Thymus (tissue), 11 donors: ENCODE measurements around the gene UPF1. TPM values are rescaled to one million over a fixed set of nuclear protein-coding genes. Genes with fewer than 3 reads are reported as not detected.

Experiments used
- DNase-seq, 9 donors: peaks; one replicate each; pipeline ENCODE4 v3.0.0-alpha.2; 2013; ENCODE audit warnings: low spot score in 9 of 9, low read depth in 6 of 9, missing footprints in 1 of 9
- H3K27ac ChIP-seq, 2 donors: one replicate each; pipeline ENCODE4 v1.5.1; 2013; ENCODE audit warnings: control low read depth in 1 of 2, low read depth in 1 of 2, low read length in 1 of 2, mild to moderate bottlenecking in 1 of 2, moderate library complexity in 1 of 2
- H3K27me3 ChIP-seq, 2 donors: one replicate each; pipeline ENCODE4 v1.5.1; 2013; ENCODE audit warnings: low read length in 1 of 2; ENCODE audit not compliant: control insufficient read depth in 2 of 2, insufficient read depth in 1 of 2
- H3K36me3 ChIP-seq, 2 donors: one replicate each; pipeline ENCODE4 v1.5.1; 2013; ENCODE audit warnings: low read length in 1 of 2, mild to moderate bottlenecking in 1 of 2, moderate library complexity in 1 of 2; ENCODE audit not compliant: control insufficient read depth in 2 of 2, insufficient read depth in 2 of 2
- H3K4me1 ChIP-seq, 2 donors: one replicate each; pipeline ENCODE4 v1.5.1; 2013; ENCODE audit warnings: low read length in 2 of 2; ENCODE audit not compliant: control insufficient read depth in 2 of 2, insufficient read depth in 2 of 2
- H3K4me3 ChIP-seq, 2 donors: one replicate each; pipeline ENCODE4 v1.5.1; 2013; ENCODE audit warnings: low read length in 2 of 2, control low read depth in 1 of 2, mild to moderate bottlenecking in 1 of 2
- H3K9me3 ChIP-seq, 2 donors: one replicate each; pipeline ENCODE4 v1.5.1; 2013; ENCODE audit warnings: low read length in 1 of 2, mild to moderate bottlenecking in 1 of 2; ENCODE audit not compliant: control insufficient read depth in 2 of 2, insufficient read depth in 1 of 2
- WGBS: extraction: QIAGEN DNeasy Blood & Tissue Kit; methylation state at CpG from one replicate; pipeline ENCODE4 v1.1.7; 2013; 5-methylcytosine and 5-hydroxymethylcytosine counted together
- polyA plus RNA-seq: library from polyadenylated mRNA; stranded (reverse); fragments of 200-250 nt; gene quantifications from one replicate; pipeline ENCODE4 v1.2.3, GENCODE V29; 2013
- total RNA-seq: library from RNA; stranded (reverse); fragments of 120-200 nt; gene quantifications from one replicate; pipeline ENCODE4 v1.2.4, GENCODE V29; 2013
- donor health status: healthy.

Gene UPF1
- total and polyA plus RNA-seq, 2 donors: 25.4 to 61.0 TPM

DNA sequence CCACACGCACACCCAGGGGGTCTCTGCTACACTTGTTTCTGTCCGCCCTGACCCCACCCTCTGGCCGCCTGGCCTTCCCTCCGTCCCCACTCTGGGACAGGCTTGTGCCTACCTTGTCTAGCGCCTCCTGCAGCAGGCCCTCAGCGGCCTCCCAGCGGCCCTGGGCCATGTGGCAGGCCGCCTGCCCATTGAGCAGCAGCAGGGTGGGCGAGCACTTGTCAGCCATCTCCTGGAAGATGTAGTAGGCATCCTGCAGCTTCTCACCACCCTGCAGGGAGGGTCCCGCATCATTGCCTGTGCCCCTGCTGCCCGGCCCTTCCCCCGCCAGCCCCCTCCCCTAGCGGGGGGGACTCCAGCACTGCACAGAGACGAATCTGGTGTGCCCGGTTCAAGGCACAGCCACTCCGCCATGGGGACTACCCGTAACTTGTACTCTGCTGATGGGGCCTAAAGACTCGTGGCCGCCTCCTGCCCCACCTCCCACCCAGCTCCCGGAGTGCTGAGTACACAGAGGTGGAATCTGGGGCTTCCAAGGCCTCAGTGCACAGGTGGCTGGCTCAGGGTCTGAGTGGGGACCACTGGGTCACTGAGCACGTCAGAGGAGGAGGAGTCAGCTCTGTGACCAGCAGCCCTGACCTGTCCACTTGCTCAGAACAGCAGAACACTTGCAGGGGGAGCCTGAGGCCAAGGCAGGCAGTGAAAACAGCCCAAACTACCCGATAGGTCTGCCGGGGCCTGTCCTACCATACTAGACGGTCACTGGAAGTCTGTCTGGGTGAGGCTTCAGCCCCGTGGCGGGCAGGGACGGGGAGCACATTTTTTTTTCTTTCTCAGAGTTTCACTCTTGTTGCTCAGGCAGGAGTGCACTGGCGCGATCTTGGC lies 71.6 kb downstream of the UPF1 start:
- DNase-seq: no peak
- Histone ChIP-seq H3K27me3 (no peaks in the 10 kb centered on the region), H3K9me3 (no peaks in the 10 kb centered on the region), H3K36me3 (peaks cover 74 to 80% of the 10 kb centered on the region in 2 donors), H3K4me3 (no peak overlapping the region), H3K27ac (no peak overlapping the region), H3K4me1 (peaks cover 0 to 10% of the 10 kb centered on the region in 2 donors)
- 95% methylated on average over 29 of the region's 29 CpGs for WGBS

DNA sequence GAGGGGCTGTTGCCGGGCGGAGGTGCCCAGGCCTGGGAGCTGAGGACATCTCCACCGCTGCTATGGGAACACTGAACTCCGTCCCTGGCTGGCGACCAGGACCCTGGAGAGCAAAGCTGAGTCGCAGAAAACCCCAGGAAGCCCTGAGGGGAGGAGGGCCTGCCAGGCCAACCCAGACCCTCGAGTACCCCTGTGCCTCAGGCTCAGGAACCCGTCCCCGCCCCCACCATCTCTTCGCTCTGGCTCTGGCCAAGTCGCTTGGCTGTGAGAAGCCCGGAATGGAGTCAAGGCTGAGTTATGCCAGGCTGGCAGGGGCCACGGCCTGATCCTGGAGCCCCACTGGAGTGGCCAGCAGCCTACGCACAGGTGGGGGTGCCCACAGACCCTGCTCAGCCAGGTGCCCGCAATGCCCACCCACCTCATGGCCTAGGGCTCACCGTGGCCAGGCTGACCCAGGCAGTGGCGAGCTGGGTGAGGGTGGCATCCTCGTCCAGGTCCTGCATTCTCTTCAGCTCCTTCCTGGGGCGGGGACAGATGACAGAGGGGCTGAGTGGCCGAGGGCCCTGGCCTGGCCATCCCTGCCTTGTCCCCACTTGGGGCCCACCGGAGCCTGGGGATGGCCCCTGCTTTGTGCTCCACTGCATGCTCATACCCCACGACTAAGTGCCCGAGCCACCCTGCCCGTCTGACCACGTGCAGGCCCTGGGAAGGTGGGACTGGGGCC lies 72.7 kb downstream of the UPF1 start:
- Histone ChIP-seq H3K4me1 (peaks cover 0 to 10% of the 10 kb centered on the region in 2 donors), H3K4me3 (no peak overlapping the region), H3K36me3 (peaks cover 76 to 78% of the 10 kb centered on the region in 2 donors), H3K9me3 (no peaks in the 10 kb centered on the region), H3K27ac (no peak overlapping the region), H3K27me3 (no peaks in the 10 kb centered on the region)
- DNase-seq: no peak
- 97% methylated on average over 25 of the region's 25 CpGs for WGBS

DNA sequence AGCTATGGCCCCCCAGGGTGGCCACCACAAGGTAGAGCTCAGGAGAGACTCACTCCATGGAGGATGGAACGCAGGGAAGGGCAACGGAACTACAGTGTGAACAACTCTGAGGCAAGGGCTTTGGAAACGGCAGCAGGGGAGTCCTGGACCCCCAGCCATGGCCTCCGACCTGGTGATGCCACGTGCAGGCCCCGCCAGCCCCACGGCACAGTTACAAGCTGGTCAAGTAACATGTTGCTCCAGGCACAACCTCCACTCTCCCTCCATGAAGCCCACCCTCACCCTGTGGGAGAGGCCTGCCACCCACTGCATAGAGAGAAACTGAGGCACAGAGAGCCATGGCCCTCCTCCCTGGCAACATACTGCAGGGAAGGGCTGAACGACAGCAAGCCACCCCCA lies 73.3 kb downstream of the UPF1 start:
- Histone ChIP-seq H3K27ac (no peak overlapping the region), H3K36me3 (peaks cover 76 to 77% of the 10 kb centered on the region in 2 donors), H3K9me3 (no peaks in the 10 kb centered on the region), H3K27me3 (no peaks in the 10 kb centered on the region), H3K4me1 (peaks cover 0 to 10% of the 10 kb centered on the region in 2 donors), H3K4me3 (no peak overlapping the region)
- 97% methylated on average over 8 of the region's 8 CpGs for WGBS
- DNase-seq: no peak

DNA sequence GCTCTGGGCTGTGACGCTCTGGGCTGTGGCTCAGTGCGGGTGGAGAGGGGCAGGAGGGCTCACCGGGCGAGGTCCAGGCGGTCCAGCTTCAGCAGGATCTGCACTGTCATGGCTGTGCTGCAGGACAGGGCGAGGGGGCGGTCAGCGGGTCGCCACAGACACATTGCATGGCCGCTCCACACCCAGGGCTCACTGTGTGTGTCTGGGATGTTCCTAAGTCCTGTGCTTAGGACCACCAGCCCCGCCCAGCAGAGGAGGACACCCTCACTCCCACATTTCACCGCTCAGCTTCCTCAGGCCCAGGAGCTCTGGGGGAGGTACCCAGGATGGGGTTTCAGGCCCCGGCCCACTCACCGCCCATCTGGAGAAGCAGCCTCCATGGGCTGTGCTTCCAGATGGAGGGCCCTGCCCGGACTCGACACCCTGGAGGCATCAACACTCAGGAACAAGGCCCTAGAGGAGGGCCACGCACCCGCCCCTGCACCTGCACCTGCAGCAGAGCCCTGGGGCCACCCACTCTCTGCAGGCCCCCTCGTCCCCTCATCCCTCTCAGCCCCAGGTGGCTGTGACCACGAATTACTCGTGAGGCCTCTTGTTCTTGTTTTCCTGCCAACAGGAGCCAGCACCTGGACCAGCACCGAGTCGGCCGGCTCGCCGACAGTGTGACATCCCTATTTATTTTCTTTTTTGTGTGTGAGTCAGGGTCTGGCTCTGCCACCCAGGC lies 73.9 kb downstream of the UPF1 start:
- Histone ChIP-seq H3K27me3 (no peaks in the 10 kb centered on the region), H3K4me3 (no peak overlapping the region), H3K36me3 (peaks cover 74 to 75% of the 10 kb centered on the region in 2 donors), H3K9me3 (no peaks in the 10 kb centered on the region), H3K4me1 (peaks cover 0 to 10% of the 10 kb centered on the region in 2 donors), H3K27ac (no peak overlapping the region)
- DNase-seq: peak in 1 of 9 donors; percentile 23
- WGBS: 73% methylated on average over 26 of the region's 26 CpGs

DNA sequence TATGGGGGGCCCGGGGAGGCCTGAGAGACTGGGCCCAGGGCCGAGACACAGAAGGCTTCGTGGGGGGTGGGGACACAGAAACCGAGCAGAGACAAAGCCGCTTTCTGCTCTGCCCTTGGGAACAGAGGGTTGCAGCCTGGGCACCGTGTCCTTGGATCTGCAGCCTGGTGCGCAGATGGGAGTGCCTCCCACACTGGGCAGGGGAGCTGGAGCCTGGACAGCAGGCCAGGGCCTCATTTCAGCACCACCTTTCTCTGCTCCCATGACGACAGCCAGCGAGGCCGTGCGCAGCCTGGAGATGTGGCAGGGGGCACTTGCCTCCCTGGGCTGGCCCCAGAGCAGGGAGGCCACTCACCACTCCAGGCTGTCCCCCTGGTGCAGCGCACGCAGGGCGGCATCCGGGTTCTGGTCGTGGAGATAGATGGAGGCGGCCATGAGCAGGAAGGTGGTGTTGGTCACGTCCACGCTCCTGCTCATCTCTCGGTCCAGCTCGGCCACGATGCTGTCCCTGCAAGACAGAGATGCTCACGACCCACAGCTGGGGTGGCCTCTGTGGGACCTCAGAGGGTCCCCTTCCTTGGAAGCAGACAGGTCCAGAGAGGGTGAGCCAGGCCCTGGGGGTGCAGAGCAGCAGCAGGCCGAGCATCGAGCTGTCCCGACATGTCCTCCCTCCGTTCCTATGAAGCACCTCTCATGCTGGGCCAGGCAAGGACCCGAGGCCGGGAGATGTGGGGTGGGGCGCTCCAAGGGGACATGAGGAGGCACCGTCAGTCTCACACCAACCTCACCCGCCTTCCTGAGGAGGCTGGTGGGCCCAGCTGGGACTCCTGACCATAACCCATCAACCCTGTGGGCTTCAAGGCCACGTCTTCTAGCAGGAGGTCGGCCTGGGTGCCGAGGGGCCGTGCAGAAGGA lies 75.1 kb downstream of the UPF1 start:
- Histone ChIP-seq H3K4me3 (no peak overlapping the region), H3K36me3 (peaks cover 71 to 76% of the 10 kb centered on the region in 2 donors), H3K27ac (no peak overlapping the region), H3K9me3 (no peaks in the 10 kb centered on the region), H3K4me1 (peaks cover 0 to 10% of the 10 kb centered on the region in 2 donors), H3K27me3 (no peaks in the 10 kb centered on the region)
- no peak for DNase-seq
- WGBS: 97% methylated on average over 36 of the region's 36 CpGs

DNA sequence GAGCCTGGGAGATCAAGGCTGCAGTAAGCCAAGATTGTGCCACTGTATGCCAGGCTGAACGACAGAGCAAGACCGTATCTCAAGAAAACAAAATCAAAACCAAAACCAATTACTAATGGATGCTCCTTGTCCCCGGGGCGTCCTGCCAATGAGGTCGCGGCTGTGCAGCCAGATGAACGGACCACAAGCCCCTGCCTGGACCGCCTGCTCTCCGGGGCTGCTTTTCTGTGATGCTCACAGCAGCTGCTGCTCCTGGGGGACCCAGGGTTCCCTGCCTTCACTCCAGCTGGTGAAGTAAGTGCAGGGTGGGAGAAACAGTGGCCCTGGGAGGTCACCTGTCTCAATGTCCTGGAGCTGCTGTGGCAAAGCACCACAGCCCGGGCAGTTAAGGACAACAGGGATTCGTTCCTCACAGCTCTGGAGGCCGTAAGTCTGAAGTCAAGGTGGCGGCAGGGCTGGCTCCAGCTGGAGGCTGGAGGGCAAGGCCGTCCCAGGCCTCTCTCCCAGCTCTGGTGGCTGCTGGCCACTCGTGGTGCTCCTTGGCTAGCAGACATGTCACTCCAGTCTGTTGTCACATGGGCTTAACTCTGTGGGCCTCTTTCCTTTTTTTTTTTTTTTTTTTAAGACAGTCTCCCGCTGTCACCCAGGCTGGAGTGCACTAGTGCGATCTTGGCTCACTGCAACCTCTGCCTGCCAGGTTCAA lies 77.3 kb downstream of the UPF1 start:
- Histone ChIP-seq H3K27me3 (no peaks in the 10 kb centered on the region), H3K9me3 (no peaks in the 10 kb centered on the region), H3K4me3 (no peak overlapping the region), H3K4me1 (peaks cover 0 to 10% of the 10 kb centered on the region in 2 donors), H3K27ac (no peak overlapping the region), H3K36me3 (peaks cover 77 to 85% of the 10 kb centered on the region in 2 donors)
- no peak for DNase-seq
- 95% methylated on average over 17 of the region's 17 CpGs for WGBS

DNA sequence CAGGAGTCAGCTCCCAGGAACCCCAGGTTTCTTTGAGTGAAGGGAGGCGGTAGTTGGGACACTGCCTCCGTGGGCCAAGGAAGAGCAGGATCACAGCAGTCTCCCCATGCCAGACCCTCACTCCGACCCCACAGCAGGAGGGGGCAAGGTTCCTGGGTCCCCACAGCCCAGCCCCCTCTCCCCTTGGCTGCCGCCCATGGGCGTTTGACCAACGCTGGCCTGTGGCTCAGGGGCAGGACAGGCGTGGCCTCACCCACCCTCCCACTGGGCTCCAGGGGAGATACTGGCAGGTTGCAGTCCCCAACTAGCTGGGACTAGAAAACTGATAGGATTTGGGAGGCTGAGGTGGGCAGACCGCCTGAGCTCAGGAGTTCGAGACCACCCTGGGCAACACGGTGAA lies 78.3 kb downstream of the UPF1 start:
- WGBS: 93% methylated on average over 10 of the region's 10 CpGs
- H3K4me1 ChIP-seq: peaks cover 0 to 10% of the 10 kb centered on the region in 2 donors
- H3K27ac ChIP-seq: no peak overlapping the region
- no peaks in the 10 kb centered on the region for H3K27me3 ChIP-seq
- H3K9me3 ChIP-seq: no peaks in the 10 kb centered on the region
- DNase-seq: no peak
- H3K36me3 ChIP-seq: peaks cover 70 to 83% of the 10 kb centered on the region in 2 donors
- H3K4me3 ChIP-seq: no peak overlapping the region
